GM21423 (cell line): ENCODE results near the gene PNLIPRP1.

Source experiments
- ATAC-seq: cut with Tn5 transposase; IDR thresholded peaks from one replicate; pipeline ENCODE4 v1.9.1; 2021; ENCODE audit warnings: mild to moderate bottlenecking, moderate library complexity; ENCODE audit not compliant: unreplicated experiment

Gene PNLIPRP1

DNA sequence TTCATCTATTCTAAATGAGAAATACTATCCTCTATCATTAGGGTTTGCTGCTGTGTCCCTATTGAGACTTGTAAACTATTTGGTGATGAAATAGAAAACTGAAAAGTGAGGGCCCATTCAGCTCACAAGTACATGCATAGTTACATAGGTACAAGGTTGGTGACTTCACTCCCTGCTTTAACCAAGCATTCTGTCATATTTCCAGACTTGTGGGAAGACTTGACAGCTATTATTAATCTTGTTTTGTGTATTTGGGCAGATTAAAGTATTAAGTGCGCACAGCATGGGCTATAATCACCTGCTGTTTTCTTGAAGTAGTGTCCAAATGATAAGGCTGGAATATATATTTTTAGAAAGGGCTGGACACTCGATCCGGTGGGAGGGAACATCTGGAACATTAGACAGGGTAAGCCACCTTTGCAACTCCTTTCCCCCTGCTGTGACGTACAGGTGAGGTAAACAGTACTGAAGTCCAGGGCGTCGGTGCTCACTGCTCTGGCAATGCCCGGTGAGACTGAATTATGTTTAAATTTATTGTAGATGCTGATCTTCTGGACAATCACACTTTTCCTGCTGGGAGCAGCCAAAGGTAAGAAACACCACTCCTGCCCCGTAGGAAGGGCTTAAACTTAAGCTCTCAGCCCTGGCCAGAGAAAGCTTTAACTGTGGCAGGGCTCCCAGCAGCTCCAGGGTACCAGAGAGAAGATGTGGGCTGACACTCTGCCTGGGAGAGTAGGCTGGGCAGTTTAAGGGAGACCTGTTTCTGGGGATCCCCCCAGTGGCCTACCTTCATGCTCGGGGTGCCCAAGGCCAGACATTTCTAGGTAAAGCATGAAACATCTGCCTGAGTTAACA lies at the start of gene PNLIPRP1:
Gene PNLIPRP1 (plus strand): TSS at position 370 of the 855 bp plus-strand sequence. CDS start 171 bp downstream, at position 541.
- ATAC-seq = no peak

DNA sequence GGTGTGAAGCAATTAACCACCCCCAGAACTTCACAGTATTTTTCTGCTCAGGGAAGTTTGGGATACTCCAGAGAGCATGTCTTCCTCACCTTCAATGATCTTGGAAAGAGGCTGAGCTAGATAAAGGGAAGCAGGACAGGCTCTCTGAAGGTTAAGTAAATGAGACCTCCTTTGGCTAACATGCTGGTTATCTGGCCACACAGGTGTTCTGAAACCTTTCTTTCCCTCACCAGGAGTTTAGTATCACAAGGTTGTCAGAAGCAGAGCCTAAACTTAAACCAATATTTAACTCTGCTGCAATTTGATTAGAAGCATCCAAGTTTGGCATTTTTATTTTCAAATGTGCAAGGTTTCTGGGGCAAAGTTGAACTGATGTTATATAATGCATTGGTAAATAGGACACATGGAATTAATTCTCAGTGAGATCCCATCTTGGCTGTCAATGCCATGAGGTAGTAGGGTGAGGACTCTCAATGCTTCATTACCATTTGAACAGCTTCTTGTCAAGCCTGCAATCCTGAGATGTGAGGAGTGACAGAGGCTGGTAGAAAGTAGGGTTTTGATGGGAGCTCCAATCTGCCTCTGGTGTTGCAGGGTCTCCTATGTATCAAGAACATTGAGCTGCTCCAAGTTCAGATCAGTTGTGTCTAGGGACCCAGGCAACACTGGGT lies 48.6 kb upstream of the PNLIPRP1 start:
- no peak for ATAC-seq

DNA sequence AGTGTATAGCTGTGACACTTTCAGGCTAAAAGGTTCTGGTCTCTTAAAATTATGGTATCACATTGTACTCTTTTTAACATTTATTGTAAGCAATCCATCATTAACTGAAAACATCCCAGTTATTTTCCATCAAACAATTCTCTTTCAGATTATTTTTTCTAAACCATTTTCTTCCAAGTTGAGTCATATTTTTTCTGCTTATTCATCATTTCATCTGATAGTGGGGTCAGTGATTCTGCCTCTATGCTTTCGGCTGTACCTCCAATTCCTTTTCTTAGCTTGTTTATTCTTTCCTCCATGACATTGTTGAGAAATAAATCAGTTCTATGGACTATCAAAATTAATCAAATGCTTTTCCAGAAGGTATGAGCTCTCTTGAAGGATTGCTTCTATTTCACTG lies 45.6 kb upstream of the PNLIPRP1 start:
- no peak for ATAC-seq

DNA sequence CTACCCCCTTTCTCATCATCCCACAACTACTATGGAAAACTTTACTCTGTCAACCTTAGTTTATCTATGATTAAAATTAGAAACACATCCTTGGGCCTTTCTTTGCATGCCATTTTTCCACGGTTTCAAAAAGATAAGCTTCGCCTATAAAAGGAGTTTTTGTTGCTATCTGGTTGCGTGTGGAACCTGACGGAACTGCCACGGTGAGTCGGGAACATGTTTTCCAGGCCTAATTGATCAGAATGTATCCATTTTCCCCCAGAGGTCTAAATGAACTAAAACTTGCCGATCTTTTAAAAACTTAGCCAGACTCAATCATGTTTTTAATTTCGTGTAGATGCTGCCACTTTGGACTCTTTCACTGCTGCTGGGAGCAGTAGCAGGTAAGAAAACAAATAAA lies 45.0 kb upstream of the PNLIPRP1 start, which contains the start of gene PNLIP:
Gene PNLIP (plus strand): TSS at position 176 of the 400 bp plus-strand sequence. CDS start 162 bp downstream, at position 338.
- ATAC-seq = no peak

DNA sequence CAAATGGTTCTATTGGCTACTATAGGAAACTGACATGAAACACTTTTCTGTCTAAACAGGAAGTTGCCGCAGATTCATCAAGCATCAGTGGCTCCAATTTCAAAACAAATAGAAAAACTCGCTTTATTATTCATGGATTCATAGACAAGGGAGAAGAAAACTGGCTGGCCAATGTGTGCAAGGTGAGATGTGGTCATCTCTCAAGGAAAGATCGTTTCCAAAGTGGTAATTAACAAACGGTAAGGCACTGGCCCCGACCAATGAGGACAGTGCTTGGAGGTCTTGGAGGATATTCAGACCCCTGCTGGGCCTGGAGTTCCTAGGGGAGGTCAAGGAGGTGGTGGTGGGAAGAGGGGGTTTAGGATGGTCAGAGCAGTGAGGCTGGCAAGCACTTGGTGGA lies 42.5 kb upstream of the PNLIPRP1 start:
- no peak for ATAC-seq

DNA sequence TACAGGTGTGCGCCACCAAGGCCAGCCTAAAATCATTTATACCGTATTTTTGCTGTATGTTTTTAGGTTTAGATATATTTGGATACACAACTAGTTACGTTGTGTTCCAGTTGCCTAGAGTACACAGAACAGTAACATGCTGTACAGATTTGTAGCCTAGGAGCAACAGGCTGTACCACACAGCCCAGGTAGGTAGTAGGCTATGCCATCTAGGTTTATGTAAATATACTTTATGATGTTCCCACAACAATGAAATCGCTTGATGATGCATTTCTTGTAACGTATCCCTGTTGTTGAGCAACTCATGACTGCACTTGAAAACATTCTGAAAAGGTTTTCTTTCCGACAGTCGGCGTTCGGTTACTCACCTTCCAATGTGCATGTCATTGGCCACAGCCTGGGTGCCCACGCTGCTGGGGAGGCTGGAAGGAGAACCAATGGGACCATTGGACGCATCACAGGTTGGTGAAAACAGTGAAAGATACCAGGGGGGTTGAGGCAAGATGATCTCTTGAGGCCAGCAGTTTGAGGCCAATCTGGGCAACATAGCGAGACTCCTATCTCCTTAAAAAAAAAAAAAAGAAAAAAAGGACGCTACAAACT lies 37.3 kb upstream of the PNLIPRP1 start:
- ATAC-seq = no peak

DNA sequence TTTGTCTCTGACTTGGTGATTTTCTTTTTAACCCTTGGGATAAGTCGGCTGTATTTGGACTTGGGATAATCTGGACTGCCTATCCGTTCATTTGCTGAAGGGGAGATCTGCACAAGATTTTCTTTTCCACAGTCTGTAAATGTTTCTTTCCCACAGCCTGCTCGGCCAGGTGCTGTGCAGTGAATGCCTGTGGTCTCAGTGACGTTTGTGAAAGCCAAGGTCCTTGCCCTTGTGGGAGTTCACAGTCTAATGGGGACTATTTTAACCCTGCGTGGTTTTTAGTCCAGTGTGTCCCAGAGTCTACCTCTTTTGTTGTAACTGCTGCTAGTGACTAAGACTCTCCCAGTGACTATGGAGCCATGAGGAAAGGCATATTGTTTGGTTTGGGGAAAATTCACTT lies 36.1 kb upstream of the PNLIPRP1 start:
- ATAC-seq = no peak

DNA sequence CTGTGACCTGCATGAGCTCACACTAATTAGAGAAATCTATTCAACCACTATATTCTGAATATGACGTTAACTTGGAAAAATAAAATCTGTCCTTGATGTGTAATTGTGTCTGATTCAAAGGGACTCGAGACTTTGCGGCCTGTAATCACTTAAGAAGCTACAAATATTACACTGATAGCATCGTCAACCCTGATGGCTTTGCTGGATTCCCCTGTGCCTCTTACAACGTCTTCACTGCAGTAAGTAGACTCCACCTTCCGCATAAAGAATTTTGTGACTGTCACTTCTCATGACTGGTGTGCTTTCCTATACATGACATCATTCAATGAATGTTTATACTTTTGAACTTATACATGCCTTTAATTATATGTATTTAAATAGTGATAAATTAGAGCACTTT lies 34.9 kb upstream of the PNLIPRP1 start:
- no peak for ATAC-seq

DNA sequence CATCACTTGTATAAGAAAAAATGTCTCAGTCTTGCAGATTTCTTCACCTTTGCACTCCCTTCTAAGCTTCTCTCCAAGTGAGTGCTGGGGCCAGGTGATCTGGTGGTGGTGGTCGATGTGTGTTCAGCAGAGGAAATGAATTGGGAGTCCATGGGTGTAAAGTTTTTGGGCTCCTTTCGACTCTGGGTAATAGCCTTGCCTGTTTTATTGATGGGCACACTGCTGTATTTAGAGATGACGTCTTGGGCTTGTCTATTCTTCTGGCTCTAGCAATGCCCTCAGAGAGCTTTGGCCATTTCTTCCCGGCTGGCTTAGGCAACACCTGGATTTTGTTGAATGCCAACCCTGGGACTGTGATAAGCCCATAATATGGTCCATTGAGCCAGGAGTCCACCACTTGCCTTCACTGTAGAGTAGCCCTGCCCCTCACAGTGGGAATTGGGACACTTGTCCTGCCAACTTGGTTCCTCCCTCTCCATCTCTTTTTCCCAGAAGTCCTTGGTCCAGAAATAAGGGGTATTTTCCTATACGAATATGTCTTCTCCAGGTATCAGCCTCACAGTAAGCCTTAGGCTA lies 33.4 kb upstream of the PNLIPRP1 start:
- ATAC-seq = no peak

DNA sequence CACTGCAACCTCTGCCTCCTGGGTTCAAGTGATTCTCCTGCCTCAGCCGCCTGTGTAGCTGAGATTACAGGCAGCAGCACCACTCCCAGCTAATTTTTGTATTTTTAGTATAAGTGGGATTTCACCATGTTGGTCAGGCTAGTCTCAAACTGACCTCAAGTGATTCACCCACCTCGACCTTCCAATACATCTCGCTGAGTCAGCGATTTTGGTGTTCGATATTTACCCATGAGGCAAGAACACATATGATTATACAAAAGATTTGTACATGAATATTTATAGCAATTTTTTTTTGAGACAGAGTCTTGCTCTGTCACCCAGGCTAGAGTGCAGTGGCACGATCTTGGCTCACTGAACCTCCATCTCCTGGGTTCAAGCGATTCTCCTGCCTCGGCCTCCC lies 25.2 kb upstream of the PNLIPRP1 start:
- no peak for ATAC-seq

DNA sequence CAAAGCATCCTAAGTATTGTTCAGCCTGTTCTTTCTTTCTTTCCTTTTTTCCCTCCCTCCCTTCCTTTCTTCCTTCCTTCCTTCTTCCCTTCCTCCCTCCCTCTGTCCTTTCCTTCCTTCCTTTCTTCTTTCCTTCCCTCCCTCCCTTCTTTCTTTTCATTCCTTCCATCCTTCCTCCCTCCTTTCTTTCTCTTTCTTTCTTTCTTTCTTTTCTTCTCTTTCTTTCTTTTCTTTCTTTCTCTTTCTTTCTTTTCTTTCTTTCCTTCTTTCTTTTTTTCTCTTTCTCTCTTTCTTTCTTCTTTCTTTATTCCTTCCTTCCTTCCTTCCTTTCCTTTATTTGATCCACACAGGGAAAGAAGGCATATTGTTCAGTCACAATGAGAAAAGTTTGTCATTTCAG lies 23.8 kb upstream of the PNLIPRP1 start:
- ATAC-seq = no peak

DNA sequence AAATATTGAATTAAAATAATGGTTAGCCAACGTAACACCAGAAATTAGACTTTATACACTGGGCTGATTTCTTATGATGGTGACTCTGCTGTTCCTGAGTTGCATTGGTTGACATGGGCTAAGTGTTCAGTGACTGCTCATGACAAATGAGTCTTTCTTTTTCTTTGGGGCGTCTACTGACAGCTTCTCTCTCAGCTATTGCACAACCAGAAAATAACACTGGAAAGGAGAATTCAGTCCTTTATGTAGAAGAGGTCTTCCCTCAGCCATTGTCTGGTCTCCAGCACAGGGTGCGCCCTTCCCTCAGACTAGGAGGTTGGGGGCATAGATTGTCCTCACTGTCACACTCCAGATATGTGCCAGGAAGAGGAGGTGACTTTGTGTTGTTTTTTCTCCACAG lies 23.4 kb upstream of the PNLIPRP1 start:
- ATAC-seq = no peak

DNA sequence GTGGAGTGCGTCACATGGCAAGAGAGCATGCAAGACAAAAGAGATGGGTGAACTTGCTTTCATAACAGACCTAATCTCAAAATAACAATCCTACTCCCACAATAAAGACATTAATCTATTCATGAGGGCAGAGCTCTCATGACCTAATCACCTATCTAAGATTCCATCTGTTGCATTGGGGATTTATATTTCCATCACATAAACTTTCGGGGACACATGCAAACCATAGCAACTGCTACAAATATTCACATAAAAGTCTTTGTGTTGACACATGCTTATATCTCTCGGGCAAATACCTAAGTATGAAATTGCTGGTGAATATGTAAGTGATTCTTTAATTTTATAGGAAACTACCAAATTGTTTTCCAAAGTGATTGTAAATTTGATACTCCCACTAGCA lies 16.0 kb upstream of the PNLIPRP1 start:
- no peak for ATAC-seq

DNA sequence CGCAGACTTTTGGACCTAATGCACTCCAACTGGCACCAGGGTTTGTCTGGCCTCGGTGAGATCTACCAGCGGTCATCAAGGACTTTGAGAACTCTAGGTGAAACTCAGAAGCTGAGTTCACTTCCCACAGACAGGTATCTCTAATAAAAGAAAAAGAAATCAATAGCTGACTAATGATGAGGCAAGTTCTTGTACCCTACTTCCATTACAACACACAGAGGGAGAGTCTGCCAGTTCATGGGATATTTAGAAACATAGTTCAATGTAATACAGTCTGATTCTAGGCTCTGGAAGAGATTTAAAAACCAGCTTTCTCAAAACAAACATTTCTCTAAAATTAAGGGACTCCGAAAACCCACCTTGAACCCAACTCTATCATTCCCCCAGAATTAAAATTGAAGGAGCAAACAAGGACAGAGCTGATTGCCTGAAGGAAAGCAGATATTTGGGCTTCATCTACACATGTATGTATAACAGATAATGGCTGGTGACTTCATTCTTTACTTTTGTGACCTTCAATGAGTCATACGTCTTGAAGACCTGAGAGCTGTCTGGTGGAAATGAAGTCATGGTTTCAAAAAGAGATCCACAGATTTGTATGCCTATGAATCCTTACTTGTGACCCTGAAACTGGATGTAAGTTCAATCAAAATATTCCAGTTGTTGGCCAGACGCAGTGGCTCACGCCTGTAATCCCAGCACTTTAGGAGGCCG lies 2.7 kb upstream of the PNLIPRP1 start:
- no peak for ATAC-seq

DNA sequence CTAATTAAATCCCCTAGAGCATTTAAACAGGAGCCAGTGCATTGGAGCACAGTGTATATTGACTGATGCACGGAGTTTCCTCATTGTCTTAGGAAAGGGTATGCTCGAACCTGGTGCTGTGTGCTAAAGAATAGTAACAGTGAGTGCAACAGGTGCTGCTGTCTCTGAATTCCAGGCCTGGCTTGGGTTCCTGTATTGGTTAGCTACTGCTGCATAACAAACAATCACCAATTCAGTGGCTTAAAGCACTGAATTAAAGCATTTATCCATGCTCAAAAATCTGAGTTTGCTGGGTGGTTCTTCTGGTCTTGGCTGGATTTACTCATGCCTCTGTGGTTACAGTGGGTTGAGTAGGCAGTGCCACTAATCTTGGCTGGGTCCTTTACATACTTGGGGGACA lies 1.8 kb upstream of the PNLIPRP1 start:
- ATAC-seq = no peak

DNA sequence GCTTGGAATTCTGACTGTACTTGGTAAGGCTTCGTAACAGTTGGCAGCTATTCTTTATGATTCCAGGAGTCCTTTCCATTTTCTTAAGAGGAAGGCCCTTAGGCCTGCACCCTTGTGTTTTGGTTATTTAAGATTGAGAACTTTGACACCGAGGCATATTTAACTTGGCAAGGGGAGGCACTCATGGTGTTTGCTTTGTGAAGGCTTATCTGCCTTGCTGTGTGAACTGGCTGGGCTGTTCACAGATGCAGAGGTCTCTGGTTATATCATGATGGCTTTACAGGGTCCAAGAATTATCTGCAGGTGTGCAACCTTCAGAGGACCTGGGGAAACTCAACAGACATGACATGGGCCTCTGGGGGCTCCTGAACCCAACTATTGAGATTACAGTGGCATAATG lies 833 bp upstream of the PNLIPRP1 start:
- ATAC-seq = no peak

DNA sequence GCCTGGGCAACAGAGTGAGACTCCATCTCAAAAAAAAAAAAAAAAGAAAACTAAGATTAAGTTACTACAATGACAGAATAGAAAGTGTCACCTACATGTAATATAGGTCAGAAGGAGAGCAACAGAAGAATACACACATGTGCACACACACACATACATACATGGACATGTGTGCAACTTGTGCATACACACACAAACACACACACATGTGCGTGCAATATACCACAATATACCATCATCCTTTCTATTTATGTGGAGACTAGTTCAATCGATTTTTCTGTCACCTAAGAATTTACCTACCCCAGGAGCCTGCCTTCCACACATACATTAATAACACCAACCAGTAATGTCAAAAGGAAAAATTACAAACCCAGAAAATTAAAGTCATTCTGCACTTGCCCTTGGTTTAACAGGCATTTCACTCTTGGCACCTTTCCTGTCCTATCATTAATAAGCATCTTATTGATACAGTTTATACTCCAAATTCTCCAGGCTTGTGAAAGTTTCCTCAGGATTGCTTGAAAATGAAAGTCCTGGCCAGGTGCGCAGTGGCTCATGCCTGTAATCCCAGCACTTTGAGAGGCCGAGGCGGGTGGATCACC lies 2.5 kb downstream of the PNLIPRP1 start:
- no peak for ATAC-seq

DNA sequence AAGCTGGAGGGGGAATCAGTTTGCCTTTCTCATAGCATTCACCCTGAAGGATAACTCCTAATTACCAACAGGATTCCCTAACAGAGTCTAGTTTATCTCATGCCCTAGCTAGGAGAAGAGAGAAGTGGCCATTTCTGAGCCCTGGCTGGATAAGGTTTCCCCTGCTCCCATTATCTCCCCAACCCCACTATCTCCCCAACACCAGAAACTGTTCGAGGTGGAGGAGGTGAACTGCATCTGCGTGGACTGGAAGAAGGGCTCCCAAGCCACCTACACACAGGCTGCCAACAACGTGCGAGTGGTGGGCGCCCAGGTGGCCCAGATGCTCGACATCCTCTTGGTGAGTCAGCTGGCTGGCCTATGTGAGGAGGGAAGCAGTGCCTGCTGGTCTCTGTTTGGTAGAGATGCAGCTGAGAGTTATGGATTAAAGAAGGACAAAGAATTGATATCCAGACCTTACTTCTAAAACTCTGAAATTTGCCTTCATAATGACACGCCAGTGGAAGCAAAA lies 3.8 kb downstream of the PNLIPRP1 start:
- no peak for ATAC-seq

DNA sequence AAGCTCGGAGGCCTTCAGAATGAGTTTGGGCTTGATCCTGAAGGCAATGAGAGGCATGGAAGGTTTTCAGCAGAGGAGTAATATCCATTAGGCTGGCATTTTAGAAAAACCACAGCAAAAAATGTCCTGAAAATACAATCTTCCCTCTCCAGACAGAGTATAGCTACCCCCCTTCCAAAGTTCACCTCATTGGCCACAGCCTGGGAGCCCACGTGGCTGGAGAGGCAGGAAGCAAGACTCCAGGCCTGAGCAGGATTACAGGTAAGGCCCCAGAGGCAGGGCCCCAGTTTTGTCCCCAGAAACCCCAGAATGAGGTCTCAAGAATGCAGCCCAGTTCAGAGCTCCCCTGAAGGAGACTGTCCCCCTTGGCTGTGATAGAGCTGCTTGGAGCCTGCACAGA lies 5.3 kb downstream of the PNLIPRP1 start:
- no peak for ATAC-seq

DNA sequence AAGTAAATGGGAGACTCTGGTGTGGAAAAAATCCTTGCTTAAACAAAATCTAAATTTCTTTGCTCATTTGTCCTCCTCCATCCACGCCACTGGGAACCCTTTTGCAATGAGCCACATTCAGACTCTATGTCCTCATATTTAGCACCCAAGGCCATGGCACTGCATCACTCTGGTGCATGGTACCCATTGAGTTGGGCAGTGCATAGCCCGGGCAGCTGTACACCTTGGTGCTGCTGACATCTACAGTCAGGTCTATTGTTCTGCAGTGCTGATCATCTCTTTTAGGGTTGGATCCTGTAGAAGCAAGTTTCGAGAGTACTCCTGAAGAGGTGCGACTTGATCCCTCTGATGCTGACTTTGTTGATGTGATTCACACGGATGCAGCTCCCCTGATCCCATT lies 6.8 kb downstream of the PNLIPRP1 start:
- ATAC-seq = no peak
